Measurements from ENCODE around the gene METTL18.
"Not testable (repeated sequence)": the region's sequence is repeated elsewhere in the genome, so short reads cannot be mapped to it uniquely, and the experiment has no call there.

METTL18 gene

DNA sequence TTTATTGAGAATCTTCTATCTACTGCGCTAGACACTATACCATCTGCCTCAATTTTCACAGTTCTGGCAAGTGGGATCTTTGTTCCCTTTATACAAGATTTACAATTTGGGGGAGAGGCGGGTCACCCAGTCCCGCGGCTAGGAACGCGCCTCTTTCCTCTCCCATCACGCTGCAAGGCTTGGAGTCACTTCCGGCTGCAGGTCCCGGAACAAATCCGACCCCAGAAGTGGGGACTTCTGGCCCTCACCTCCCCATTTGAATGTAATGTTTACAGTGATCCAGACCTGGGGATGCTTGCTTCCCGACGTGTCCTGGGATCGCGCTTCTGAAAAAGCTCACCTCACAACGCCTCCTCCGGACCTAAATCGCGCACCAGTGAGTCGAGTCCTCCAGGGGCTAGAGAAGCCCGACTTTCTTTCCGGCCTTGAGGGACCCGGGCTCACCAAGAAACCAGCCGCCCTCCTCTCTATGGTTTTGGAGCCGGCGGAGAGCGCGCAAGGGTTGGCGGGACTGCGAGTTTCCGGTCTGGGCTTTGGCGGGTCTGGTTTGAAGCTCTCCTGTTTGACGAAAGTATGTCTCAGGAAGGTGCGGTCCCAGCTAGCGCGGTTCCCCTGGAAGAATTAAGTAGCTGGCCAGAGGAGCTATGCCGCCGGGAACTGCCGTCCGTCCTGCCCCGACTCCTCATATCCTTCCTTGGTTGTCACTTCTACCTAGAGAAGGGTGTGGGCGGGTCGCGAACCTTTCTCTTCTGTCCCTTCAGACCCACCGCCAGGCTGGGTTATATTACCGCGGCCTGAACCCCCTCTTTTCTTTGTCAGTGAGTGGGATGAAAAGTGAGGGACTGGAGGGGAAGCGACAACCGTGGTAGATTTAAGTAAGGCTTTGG, at the start of gene METTL18:
METTL18 (minus strand) TSS at position 378 of the 887 bp plus-strand sequence. CDS start 1,212 bp downstream, outside the sequence.
- peak; percentile 93 for DNase-seq

DNA sequence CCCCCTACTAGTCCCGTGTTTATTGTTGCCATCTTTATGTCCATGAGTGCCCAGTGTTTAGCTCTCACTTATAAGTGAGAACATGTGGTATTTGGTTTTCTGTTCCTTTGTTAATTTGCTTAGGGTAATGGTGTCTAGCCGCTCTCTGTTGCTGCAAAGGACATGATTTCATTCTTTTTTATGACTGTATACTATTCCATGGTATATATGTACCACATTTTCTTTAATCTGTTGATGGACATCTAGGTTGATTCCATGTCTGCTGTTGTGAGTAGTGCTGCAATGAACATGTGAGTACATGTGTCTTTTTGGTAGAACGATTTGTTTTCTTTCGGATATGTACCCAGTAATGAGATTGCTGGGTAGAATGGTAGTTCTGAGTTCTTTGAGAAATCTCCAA, 44.2 kb upstream of the METTL18 start:
- no peak for DNase-seq

DNA sequence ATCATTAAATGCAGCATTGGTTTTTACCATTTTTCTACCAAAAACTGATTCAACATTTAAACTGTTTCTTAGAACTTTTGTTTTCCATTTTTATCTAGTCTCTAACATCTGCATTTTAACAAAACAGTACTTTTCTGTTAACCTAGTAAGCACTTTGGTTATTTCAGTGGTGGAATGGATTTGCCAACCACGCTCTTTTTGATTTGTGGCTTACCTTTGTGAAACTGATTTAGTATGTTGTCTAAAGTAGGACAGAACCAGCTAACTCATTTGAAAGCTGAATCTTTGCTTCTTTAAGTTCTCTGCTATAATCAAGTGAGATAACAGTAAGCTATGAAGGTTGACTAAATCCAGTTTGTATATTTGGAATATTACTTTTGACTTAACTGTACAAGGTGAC, 41.5 kb upstream of the METTL18 start:
- no peak for DNase-seq

DNA sequence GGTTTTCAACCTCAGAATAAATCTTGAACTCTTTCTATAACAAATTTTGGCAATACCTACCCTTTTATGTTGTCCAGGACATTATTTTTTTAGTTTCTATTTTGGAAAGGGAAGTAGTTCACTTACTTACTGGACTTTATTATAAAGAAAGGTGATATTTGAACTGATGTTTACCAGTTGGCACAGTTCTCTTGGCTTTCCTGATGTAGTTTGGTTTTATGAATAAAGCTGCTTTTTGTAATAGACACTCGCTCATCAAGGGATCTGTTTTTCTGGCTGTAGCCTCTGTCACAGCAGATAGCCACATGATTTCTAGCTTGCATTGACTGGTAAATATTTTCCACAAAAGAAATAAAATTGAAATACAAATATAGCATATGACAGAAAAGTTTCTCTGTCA, 40.9 kb upstream of the METTL18 start:
- no peak for DNase-seq

DNA sequence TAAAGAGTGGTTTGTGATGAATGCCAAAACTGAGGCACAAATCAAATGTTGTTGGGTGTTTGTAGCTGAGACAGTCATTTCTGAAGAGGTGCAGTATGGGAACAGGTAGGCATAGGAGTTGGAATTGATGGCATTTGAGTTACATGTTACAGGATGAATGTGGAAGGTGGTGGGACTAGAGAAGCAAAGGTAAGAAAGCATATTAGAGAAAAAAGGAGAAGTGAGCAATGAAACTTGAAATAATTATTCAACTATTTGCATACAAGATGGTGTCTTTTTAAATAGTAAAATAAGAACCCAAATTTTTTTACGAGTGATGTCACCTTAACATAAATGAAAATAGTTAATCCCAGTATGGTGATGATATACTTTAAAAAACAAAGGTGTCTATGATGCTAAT, 40.2 kb upstream of the METTL18 start:
- no peak for DNase-seq

DNA sequence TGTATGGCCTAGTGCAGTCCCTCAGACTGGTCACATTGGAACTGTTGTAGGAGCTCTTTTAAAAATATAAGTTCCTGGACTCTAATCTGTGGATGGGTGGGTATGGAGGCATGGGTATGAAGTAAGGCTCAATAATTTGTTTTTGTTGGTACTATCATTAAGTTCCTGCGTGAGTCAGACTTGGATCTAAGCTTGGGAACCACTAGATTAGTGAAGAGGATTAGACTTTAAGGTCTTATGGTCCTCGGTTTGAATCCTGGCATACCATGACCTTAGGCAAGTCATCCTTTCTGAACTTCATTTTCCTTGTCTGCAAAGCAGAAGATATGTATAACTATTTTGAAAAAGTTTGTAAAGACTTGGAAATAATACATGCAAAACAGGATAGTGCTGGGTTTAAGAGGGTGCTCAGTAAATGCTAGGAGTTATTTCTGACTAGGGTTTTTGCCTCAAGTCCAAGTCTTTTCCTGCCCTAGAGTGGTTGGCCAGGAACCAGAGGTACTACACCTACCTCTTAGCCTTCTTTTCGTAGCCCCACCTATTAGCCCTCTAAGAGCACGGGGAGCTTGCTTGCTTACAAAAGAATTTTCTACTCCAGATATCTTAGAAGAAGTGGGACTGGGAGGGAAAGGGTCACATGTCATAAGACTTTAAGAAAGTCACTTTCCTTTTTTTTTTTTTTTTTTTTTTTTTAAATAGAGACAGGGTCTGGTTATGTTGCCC, 38.6 kb upstream of the METTL18 start:
- DNase-seq = no peak

DNA sequence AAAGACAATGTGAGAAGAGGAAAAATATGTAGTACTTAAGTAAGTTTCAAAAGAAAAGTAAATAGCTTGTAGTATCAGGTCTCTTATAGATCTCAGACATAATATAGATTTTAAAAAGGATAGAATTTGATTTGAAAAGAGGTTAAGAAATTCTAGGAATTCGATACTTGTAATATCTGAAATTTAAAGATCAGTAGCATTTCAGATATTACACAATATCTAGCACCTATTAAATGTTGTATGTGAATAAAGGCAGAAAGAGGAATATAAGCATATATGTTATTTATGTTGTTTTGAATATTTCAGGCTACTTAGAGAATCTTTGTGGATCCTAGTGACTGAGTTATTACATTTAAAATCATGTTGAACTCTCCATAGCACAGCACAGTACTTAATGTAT, 35.0 kb upstream of the METTL18 start:
- DNase-seq = no peak

DNA sequence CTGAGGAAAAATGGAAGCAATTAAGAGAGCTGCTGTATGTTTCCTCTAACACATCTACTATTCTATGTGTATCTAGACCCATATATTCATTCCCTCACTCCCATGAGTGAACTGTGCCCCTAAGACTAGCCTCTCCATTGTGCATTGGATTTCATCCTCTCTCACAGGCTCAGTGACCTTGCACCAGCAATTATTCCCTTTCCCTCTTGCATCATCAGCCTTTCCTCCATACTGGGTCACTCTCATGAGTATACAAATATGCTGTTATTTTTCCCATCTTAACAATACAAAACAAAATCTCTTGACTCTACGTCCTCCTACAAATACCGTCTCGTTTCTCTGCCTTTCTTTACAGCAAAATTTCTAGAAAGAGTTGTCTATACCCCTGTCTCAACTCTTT, 29.4 kb upstream of the METTL18 start:
- no peak for DNase-seq

DNA sequence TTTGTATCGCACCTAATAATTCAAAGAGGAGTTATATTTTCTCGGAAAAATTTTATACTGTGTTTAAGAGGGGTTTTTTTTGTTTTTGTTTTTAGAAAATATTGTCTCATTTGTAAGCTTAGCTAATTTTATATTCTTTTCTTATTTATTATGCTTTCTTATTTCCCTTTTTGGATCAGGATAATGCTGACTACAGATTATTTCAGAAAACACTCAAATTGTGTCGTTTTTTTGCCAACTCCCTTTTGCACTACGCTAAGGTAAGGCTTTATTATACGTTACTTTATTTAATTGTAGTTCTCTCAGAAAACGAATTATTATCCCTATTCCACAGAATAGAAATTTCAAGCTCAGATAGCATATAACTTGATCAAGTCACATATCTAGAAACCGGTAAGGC, 26.8 kb upstream of the METTL18 start:
- no peak for DNase-seq

DNA sequence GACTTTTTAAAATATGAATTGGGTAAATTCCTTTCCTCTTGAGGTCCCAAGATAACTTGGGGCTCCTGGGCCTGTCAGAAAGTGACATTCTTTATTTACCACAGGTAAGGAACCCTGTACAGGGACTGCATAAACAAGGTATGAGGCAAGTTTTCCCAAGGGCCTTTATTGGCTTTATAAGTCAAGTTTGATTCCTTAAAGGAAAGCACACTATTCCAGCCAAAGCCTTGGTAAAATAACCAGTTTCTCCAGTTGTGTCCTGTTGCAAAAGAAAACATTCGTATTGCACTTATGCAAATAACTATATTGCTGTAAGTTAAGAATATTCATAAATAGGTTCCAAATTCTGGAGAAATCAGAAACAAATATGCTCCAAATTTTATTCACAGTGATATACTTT, 21.9 kb upstream of the METTL18 start:
- no peak for DNase-seq

DNA sequence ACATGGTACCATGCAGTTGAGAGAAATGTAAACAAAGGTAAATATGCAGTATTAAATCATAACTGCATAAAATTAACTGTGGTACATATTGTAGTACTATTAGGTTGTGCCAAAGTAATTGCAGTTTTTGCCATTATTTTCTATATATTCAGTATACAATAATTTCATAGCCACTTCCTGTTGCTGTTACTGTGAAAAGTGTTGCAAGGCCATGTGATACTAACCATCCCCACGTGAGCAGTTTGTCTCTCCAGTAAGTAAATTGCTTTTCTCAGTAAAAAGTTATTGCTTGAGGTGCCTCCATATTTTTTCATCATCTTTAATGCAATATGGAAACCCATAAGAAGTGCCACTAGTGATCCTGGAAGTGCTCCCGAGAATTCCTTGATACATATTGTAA, 19.6 kb upstream of the METTL18 start:
- no peak for DNase-seq

DNA sequence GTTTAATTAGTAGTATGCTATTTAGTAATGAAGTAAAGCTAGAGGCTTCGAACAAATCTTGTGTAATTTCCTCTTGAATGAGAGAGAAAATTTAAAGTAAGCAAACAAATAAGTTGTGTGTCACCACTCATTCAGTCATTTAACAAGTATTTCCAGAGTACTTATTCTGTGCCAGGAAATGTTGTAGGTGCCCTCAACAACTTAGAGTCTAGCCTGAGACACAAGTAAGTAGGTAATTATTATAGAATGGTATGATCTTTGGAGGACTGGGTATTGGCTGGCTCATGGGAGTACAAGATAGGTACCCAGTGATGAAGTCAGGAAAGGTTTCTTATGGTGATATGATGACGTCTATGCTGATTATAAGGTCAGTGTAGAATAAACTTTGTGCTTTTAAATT, 17.4 kb upstream of the METTL18 start:
- no peak for DNase-seq

DNA sequence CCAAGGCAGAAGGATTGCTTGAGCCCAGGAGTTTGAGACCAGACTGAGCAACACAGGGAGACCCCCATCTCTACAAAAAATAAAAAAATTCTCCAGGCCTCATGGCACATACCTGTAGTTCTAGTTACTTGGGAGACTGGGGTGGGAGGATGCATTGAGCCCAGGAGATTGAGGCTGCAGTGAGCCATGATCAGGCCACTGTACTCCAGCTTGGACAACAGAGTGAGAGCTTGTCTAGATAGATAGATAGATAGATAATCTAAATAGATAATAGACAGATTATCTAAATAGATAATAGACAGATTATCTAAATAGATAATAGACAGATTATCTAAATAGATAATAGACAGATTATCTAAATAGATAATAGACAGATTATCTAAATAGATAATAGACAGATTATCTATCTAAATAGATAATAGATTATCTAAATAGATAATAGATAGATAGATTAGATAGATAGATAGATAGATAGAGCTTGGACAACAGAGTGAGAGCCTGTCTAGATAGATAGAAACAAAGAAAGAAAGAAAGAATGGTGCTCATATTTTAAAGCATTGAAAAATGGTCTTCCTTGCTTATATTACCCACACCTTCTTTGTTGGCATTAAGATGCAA, 16.8 kb upstream of the METTL18 start:
- DNase-seq = not testable (repeated sequence)

DNA sequence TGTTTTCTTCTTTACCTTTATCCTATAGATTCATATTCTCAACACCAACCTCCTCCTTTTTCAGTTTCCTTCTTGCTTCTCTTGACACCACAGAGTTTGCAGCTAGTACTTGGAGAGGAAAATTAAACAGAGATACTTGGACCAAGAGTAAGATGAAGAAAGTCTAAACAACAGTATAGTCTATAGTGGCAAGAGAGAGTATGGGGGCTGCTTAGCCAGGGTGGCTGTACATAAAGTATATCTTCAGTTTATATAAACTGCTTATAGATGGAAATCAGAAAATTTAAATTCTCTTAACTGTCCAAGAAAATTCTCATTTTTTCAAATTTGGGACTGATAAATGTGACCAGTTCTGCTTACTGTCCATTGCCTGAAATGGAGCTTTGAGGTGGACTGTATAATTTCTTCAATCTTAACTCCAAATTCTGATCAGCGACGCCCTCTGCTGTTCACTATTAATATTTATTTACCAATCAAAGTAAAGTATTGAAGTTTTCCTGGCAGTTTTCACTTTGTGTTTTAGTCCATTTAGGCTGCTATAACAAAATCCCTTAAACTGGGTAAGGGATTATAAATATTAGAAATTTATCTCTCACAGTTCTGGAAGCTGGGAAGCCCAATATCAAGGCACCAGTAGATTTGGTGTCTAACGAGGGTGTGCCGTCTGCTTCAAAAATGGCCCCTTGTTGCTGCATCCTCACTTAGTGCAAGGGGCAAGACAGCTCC, 14.8 kb upstream of the METTL18 start:
- DNase-seq = peak; percentile 36

DNA sequence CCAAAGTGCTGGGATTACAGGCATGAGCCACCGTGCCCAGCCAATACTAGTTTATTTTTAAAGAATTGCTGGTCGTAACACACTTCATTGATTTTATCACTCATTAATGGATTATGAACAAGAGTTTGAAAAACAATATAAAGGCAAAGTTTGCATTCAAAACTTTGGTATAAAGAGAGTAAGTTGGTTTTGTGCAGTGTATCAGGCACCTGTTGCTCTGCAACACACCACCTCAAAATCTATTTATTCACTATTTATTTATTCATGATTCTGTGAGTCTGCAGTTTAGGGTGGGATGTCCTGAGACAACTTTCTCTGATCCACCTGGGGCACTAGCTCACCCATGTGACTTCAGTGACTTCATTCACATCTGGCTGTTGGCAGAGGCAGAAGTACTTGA, 10.2 kb upstream of the METTL18 start:
- no peak for DNase-seq

DNA sequence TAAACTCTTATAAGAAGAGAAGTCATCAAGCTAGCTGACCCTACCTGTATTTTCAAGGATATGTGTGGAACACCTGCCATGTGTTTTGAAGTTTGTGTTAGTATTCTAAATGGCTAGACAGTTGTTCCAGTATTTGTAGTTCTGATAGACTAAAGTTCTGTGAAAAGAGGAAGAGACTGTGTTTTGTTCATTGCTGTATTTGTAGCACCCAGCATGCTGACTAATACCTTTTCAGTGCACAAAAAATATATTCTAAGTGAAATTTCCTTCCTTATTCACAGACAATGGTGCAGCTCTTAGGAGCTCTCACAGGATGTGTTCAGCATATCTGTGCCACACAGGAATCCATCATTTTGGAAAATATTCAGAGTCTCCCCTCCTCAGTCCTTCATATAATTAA, 8.2 kb upstream of the METTL18 start:
- DNase-seq = no peak

DNA sequence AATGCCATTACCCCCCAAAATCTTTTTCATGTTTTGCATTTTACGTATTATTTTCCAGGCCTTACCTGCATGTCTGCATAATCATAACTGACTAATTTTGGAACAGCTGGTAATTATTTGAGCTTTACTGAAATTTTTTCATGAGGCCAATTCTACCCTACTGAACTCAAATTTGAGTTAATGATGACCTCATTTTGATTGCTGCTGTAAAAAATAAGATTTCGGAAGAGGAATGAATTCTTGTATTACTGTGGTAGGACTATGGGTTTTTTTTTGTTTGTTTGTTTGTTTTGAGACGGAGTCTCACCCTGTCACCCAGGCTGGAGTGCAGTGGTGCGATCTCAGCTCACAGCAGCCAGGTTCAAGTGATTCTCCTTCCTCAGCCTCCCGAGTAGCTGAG, 2.6 kb upstream of the METTL18 start:
- DNase-seq = no peak

DNA sequence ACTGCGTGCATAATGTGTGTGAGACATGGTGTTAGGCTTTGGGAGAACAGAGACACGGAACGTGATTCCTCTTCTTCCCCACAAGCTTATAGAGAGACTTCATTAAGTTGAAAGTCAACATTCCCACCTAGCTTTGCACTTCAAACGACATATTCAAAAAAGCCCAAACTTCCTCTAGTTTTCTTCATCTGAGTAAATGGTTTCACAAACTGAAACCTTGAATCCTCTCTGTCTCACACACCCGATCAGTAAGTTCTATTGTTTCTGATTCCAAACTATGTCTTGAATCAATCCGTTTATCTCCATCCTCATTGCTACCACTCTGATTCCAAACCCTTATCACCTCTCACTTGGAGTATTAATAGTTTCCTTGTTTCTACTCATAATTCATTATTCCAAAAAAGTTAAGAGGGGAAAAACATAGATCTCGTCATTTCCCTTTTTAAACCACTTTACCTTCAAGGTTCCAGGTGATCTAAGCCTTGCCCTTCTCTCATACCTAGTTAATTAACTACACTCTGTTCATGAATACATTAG, 1.6 kb upstream of the METTL18 start:
- no peak for DNase-seq

DNA sequence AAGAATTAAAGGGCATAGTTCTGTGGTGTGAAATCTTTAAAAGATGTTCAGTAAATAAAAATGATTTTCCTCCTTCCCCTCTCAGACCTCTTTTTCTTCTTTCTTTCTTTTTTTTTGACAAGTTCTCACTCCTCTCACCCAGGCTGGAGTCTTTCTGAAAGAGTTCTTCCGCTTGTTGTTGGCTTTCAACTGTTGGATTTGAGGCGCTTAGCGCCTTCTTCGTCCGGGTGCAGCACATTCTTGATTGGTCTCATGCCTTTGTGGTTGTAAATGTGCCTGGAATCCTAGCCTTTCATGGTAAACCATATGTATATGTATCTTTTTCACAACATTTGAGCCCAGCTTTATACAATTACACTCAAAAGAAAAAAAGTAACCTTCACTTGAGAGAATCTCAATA, 980 bp upstream of the METTL18 start:
- no peak for DNase-seq

DNA sequence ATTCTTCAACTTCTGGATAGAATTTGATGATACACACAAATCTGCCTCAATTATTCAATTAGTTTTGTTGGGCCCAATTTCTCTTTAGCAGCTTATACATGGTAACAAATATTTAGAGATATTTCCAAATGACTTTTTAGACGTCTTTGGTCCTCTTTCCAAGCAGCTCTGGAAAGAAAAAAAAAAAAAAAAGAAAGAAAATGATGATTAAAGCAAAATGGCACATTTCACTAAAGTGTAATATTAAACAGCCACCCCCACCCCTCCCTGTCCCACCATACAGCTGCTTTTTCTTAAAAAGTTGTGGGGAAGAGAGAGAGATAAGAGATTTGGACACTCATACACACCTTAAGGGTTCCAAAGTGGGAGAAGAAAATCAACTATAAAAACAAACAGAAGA, 977 bp downstream of the METTL18 start:
- no peak for DNase-seq

DNA sequence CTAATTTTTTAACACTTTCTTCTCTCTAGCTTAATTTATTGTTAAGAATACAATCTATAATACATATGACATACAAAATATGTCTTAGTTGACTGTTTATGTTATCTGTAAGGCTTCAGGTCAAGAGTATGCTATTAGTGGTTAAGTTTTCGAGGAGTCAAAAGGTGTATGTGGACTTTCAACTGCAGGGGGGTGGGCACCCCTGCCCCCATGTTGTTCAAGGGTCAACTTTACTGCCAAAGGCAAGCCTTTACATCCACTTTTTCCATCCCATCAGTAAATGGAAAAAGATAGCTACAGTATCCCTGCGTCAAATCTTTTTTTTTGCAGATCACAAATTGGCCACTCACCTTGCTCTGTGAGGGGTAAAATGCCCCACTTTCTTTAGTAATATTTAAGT, 6.3 kb downstream of the METTL18 start:
- DNase-seq = no peak

DNA sequence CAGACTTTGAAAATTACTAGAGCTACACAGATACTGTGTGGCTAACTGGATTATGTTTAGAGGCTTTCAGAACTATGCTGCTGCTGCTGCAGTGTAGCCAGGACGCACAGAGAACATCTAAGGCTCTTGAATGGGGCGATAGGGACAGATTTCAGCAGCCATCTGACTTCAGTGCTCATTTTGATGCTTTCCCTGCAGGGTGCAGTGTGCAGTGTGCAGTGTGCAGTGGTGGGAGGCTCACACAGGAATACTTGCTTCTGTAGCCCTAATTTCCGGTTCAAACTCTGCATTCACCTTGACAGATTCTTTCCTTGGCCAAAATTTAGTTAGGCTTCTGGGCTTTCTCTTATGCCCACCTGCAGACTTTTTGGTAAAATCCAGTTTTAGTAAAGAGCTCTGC, 7.7 kb downstream of the METTL18 start:
- no peak for DNase-seq

DNA sequence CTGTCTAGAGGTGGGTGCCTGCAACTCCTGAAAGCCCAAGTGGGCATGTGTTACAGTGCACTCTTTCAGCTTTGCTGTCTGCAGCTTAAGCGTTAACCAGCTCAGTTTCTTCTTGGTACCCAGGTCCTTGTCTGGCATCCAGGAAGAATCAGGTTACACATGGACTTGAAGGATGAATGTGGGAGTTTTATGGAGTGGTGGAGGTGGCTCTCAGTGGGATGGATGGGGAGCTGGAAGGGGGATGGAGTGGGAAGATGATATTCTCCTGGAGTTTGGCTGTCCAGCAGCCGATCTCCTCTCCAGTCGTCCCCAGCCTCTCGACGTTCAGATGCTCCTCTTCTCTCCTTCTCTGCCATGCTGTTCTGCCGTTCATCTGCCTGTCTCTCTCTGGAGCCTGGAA, 9.4 kb downstream of the METTL18 start:
- no peak for DNase-seq

Measured in stimulated activated CD4-positive, alpha-beta T cell treated with anti-CD3 and anti-CD28 coated beads, Interleukin-4, amount 100 ng/mL, for 24 hours (primary cell).